Fibroblast of skin of abdomen (primary cell): ENCODE measurements around the gene BRF1.

Source experiments
- DNase-seq: peaks from one replicate; pipeline ENCODE4 v3.0.0-alpha.2; 2013

The BRF1 gene

GRCh38 chr14:105226198-105226597 is 74.6 kb downstream of the BRF1 start:
- no peak for DNase-seq

GRCh38 chr14:105224845-105225570 is 75.8 kb downstream of the BRF1 start:
- DNase-seq: no peak

DNA sequence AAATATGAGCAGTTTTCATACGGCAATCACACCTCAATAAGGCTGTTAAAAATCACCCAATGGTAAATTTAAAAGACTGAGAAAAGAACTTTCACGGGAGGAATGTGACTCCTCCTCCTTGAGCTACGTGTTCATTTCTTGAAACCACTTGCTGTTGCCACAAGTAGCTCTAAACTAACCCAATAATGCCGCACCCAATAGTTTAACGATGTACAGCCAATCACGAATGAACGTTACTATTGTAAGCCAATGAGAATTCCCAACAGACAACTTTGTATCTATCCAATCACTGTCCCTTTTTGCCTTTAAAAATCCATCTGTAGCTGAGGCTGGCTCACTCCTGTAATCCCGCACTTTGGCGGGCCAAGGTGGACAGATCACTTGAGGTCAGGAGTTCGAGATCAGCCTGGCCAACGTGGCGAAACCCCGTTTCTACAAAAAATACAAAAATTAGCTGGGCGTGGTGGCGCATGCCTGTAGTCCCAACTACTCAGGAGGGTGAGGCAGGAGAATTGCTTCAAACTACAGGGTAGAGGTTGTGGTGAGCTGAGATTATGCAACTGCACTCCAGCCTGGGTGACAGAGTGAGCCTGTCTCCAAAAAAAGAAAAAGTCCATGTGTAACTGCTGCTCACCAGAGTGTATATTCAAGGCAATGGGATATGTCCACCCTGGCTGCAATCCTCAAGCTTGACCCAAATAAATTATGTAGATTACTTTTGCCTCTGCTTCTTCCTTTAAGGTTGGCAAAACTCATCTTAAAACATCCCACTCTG is 76.8 kb downstream of the BRF1 start:
- DNase-seq: no peak

GRCh38 chr14:105223260-105223659 is 77.5 kb downstream of the BRF1 start:
- no peak for DNase-seq

- DNase-seq: no peak
Measured at GRCh38 chr14:105221598-105222178, 79.1 kb downstream of the BRF1 start.

DNA sequence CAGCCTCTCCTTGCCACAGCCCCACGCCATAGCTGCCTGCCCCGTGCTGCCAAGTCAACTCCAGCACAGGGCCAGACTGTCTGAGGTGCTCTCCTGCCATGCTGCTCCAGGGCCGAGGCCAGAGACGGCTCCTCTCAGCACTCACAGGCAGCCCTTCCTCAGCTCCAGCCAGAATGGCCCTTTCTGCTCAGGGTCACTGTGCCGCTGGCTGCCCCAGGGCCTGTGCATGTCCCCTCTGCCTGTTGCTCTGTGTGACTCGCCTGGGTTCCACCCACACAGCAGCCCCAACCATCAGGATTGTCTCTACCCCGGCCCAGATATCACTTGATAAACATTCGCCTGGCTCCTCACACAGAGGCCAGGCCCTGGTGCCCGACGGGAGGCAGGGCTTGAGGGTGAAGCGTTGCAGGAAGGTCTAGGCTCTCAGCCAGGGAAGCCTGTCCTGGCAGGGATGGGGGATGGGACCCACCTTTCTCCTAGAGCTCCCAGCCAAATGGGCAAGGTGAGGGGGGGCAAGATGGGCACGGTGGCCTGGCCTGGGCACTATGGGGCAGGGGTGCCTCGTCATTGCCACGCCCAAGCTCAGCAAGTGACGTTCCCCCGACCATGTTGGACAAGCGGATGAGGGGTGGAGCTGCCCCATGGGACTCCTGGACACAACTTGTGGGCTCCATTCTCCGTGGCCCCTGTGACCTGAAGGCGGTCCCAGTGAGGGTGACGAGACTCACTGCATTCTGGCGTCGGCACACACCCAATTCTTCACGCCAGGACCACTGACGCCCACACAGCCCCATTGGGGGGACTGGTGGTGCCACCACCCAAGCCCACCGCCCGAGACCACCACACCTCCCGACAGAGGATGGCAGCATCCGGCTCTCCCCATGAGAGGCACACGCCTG is 79.9 kb downstream of the BRF1 start:
- DNase-seq: no peak

DNA sequence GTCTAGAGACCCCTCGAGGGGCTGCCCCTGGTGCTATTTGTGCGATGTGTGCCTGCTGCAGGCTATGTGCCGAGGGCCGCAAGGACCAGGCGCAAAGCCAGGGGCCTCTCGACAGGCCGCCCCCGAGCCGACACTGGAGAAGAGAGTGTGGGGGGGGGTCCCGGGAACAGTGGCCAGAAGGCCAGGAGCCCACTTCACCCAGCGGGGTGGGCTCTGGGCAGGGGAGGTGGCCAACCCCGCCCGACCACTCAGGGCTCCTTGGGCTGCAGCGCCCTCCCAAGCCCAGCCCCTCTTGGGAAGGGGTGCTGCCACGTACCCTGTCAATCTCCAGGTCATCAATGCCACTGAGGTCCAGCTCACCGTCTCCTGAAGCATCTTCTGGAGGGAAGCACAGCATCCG is 81.0 kb downstream of the BRF1 start:
- no peak for DNase-seq

- no peak for DNase-seq
Measured at GRCh38 chr14:105219043-105219612, 81.7 kb downstream of the BRF1 start.

GRCh38 chr14:105218611-105219010 is 82.2 kb downstream of the BRF1 start:
- no peak for DNase-seq

DNA sequence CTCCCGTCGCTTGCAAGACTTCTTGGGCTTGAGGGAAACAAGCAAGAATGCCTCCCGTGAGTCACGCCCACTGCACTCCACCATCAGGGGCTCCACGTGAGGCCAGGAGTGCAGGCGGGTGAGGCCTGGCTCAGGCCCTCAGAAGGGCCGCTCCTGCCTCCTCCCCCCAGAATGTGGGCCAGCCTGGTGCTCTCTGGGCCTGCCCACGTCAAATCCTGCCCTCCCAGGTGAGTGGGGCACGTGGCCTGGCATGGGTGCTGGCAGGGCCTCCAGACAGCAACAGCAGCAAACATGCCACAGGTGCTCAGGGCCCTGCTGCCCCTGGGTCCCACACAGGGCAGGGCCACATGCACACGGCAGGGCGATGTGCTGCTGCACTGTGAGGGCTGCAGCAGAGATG is 83.0 kb downstream of the BRF1 start:
- DNase-seq: no peak

DNA sequence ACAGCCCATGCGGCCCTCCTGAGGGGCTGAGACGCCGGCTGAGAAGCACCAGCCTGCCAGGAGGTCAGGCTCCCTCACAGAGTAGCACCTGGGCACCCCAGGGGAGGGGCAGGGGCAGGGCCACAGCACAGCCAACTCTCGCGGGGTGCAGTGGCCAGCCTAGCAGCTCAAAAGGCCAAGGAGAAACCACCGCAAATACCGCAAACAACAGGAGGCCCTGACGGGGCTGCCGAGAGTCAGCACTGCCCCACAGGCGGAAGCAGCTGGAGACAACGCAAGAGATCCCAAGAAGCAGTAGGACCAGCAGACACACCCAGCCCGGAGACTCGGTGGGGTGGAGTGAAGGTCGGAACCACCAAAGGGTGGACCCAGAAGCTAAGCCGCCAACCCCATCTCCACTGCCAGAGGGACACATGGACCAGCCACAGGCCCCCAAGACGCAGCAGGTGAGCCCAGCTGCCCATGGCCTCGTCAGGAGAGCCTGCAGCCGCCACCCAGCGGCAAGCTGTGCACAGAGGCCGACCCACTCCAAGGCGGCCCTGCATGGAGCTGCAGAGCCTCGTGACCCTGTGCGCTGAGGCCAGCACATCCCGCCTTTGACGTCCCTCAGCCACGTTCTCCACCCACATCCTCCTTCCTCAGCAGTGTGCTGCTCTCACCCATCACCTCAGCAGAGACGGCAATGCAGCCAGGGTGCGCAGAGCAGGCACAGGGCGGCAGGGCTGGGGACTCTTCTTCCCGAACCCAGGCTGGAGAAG is 84.1 kb downstream of the BRF1 start:
- DNase-seq: no peak

- no peak for DNase-seq
Measured at GRCh38 chr14:105215602-105216001, 85.2 kb downstream of the BRF1 start.

- DNase-seq: no peak
Measured at GRCh38 chr14:105214324-105214915, 86.4 kb downstream of the BRF1 start.

DNA sequence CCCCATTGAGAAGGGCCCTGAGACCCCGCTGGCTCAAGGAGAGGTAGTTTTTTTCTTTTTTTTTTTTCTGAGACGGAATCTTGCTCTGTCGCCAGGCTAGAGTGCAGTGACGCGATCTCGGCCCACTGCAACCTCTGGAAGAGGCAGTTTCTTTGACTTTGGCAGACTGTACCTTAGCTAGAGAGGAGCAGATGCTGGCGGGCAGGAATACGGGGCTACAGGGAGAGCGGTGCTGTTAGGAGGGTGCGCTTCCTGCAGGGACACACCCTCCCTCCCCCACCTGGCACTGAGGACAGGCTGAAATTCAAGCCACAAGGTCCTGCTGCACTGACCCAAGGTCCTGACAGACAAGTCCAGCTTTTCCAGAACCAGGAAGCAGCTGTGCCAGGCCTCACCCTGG is 87.4 kb downstream of the BRF1 start:
- DNase-seq: no peak

DNA sequence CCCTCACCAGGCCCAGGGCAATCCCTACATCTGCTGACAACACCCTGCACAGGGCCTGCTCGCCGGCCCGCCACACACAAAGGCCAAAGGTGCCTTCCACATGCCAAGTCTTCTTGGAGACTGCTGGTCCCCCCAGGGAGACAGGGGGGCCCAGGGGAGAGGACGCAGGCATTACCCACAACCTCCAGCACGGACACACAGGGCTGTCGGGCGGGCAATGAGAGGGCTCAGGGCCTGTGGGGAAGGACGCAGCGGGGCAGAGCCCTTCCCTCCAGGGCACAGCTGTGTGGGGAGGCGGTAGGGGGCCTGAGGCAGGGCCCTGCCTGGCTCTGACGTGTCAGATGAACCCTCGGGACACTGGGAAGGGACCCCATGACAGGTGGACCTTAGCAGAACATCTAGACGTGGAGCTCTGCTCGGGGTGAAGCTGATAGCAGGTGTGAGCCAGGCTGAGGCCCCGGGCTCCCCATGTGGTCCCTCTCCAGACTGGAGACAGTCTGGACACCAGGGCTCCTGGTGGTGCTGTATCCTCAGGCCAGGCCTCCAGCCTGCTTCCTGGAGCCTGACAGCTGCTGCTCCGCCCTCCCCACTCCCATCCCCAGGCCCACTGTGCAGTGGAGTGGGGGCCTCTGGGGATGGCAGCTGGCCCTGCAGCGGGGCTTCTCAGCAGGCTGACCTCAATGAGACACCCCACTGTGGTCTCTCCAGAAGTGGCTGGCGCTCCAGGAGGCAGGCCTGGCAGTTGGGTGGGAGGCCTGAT is 88.1 kb downstream of the BRF1 start:
- DNase-seq: no peak

DNA sequence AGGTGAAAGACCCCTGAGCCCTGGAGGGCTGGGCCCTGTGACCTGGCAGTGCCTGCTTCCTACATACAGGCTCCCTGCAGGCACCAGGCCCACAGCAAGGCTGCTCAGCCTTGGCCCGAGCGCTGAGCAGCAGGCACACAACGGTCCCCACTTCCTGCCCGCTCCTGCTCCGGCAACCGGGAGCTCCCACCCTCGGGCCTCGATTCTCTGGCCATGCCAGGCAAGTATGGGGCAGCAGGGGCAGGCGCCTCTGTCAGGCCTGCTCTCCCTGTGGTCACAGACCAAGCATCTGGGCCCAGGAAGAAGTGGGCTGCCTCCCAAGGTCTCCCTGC is 89.1 kb downstream of the BRF1 start:
- no peak for DNase-seq

DNA sequence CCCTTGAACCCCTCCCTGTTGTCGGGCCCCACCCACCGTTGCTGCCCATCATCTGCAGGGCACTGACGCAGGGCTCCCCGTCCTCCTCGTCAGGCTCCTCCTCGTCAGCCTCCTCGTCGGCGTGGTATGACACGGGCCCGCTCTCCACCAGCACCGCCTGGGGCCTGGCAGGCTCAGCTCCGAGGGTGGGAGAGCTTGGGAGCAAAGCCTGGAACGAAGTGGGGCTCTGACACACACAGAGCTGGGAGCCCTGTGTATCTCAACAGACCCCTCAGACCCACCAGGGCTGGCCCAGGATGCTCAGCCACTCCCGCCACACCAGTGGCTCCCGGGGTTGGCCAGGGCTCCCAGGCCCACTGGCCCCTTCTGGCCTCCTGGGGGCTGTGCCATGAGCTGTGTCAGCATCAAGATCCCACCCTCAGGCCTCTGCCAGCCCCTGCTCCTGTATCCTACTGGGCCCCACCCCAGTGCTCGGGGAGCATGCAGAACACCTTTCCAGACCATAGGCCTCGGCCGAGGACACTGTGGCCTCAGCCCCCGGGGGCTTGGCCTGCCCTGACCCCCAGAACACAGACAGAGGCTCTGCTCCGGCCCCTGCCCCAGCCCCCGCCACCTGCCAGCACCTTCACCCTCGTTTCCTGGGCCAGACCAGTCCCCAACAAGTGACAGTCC is 89.6 kb downstream of the BRF1 start:
- DNase-seq: no peak

DNA sequence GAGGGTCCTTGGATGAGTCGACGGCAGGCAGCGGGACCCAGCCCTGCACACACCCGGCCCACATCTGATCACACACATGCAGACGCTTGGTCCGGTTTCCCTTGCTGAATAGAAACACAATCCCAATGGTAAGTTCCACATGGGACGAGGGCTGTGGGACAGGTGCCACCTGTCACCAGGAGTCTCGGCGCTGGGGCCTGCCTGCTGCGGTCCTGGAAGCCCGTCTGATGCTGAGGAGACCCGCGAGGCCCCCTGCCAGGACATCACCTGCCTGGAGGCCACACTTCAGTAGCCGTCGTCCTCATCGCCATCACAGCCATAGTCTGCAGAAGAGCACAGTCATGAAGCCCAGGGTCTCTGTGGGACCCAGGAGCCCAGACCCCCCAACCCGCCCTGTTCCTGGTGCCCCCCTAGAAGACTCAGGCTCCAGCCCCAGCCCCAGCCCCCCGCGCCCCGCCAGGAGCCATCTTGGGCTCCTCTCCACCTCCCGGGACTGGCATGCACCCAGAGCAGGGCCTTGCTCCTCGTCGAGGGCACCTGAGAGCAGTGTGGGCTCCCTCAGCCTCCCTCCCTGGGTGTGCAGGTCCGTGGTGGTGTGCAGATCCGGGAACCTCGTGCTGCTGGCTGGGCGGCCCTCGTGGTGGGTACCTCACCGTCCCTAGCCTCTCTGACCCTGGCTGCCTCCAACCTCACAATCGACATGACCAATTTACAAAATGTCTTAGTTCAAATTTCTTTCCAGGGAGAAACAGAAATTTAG is 90.4 kb downstream of the BRF1 start:
- DNase-seq: no peak

- DNase-seq: no peak
Measured at GRCh38 chr14:105209646-105210045, 91.2 kb downstream of the BRF1 start.
